ENCODE results near the gene PEAK1.

DNA sequence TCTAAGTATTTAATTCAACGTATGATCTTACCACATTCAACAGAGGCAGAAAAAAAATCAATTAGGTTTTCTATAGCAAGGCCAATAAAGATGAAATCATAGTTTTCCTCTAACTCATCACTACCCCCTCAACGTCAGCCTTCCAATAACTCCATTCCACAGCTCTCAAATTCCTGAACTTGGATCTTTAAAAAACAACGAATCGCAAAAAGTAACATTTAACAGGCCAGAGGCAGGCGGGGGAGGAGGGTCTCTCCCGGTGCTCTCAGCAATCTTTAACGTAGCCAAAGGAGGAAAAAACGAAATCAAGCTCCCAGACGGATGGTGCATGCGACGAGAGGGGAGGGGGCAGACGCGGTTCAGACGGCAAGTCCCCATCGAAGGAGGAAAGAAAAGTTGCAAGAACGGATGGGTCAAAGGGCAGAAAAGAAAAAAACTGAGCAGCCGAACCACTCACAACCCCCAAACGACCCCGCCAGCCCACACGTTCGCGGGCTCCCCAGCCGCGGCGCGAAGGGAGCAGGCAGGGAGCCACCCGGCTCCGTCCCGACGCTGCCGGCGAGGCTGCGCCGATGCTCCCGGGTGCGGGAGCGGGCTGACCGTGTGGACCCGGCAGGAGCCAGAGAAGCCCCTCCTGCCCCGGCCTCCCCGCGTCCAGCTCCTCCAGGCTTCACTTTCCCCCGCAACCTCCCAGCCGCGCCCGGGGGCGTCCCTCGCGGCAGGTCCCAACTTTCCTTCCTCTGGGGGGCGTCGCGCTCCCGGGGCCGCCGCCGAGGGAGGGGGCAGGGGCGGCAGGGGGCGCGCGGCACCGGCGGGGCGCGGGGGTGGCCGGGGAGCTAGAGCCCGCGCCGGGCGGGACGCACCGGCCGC, 703 bp downstream of the PEAK1 start:
- TF ChIP-seq, protein P1, sequence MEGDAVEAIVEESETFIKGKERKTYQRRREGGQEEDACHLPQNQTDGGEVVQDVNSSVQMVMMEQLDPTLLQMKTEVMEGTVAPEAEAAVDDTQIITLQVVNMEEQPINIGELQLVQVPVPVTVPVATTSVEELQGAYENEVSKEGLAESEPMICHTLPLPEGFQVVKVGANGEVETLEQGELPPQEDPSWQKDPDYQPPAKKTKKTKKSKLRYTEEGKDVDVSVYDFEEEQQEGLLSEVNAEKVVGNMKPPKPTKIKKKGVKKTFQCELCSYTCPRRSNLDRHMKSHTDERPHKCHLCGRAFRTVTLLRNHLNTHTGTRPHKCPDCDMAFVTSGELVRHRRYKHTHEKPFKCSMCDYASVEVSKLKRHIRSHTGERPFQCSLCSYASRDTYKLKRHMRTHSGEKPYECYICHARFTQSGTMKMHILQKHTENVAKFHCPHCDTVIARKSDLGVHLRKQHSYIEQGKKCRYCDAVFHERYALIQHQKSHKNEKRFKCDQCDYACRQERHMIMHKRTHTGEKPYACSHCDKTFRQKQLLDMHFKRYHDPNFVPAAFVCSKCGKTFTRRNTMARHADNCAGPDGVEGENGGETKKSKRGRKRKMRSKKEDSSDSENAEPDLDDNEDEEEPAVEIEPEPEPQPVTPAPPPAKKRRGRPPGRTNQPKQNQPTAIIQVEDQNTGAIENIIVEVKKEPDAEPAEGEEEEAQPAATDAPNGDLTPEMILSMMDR (optimal IDR thresholded peaks at IDR 0.05 in 1 of 3, IDR thresholded peaks at IDR 0.05 in 1 of 3, conservative IDR thresholded peaks at IDR 0.05 in 1 of 3; ENCODE audit: extremely low read depth in 1 of 3, insufficient read depth in 2 of 3, low read length in 3 of 3) = peak in 1 of 3 experiments; percentile 44
- TF ChIP-seq EZH2 (IDR thresholded peaks at IDR 0.05; ENCODE audit: low read length) = no peak

Data from keratinocyte (primary cell).